ENCODE data around the gene PRPS2. TPM values are rescaled to one million over a fixed set of nuclear protein-coding genes. Genes with fewer than 3 reads are reported as not detected.
A peak's percentile ranks its signal among the peaks of the same experiment; 100 is the strongest.

Gene PRPS2
- total RNA-seq, 6 experiments from 2014 or later, result 22.2 to 36.9 (median 30.3) TPM

DNA sequence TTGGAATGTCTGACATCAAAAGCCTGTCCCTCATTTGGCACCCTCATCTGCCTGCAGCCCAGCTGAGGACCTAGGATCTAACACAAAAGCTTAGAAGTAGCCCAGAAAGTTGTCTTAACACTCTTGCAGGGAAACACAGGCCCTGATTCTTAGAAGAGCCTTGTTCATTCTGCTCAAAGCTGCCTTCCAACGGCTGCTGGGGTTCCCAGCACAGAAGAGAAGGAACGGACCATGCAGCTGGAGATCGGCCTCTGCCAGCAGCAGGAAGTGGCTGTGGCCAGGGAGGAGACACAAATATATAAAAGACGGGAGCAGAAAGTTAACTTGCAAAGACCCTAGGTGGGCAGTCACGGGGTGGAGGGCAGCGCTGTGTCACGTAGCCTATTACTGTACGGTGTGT, 20.4 kb downstream of the PRPS2 start:
- no peaks in the 10 kb centered on the region; the same call in 1 of the 2 replicates for H3K36me3 Mint-ChIP-seq (ENCODE audit: low read depth)
- H3K27ac Mint-ChIP-seq, result no peak overlapping the region
- DNase-seq, result no peak
- no peaks in the 10 kb centered on the region for H3K27me3 Mint-ChIP-seq (ENCODE audit: insufficient read depth)
- TF ChIP-seq, protein P1, sequence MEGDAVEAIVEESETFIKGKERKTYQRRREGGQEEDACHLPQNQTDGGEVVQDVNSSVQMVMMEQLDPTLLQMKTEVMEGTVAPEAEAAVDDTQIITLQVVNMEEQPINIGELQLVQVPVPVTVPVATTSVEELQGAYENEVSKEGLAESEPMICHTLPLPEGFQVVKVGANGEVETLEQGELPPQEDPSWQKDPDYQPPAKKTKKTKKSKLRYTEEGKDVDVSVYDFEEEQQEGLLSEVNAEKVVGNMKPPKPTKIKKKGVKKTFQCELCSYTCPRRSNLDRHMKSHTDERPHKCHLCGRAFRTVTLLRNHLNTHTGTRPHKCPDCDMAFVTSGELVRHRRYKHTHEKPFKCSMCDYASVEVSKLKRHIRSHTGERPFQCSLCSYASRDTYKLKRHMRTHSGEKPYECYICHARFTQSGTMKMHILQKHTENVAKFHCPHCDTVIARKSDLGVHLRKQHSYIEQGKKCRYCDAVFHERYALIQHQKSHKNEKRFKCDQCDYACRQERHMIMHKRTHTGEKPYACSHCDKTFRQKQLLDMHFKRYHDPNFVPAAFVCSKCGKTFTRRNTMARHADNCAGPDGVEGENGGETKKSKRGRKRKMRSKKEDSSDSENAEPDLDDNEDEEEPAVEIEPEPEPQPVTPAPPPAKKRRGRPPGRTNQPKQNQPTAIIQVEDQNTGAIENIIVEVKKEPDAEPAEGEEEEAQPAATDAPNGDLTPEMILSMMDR (IDR thresholded peaks at IDR 0.05), result no peak
- H3K4me1 Mint-ChIP-seq (ENCODE audit: low read depth), result no peaks in the 10 kb centered on the region
- no peaks in the 10 kb centered on the region for H3K9me3 Mint-ChIP-seq
- no peak overlapping the region for H3K4me3 Mint-ChIP-seq

DNA sequence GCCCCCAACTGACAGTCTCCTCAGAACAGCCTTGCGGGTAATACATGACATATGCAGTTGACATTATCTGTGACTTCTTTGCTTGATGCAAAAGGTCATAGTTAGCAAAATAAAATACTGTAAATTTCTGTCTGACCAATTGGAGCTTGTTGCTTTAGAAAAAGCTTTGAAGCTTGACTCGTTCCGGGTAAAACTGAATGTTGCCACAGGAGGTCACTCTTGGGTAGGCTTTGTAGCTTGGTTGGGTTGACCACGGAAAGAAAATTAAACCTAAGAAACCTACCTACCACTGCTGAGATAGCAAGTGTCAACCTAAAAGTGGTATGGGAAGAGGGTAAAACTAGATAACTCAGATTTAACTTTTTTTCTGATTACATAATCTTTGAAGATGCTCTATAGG, 23.2 kb downstream of the PRPS2 start:
- Mint-ChIP-seq H3K9me3 (no peaks in the 10 kb centered on the region), H3K36me3 (ENCODE audit: low read depth) (peaks cover 4% of the 10 kb centered on the region; the same call in 1 of the 2 replicates), H3K4me3 (no peak overlapping the region), H3K27me3 (ENCODE audit: insufficient read depth) (no peaks in the 10 kb centered on the region), H3K4me1 (ENCODE audit: low read depth) (peaks cover 4% of the 10 kb centered on the region; the same call in 1 of the 2 replicates), H3K27ac (no peak overlapping the region)
- TF ChIP-seq, protein P1 (IDR thresholded peaks at IDR 0.05), result peak; percentile 73
- peak; percentile 47 for DNase-seq

DNA sequence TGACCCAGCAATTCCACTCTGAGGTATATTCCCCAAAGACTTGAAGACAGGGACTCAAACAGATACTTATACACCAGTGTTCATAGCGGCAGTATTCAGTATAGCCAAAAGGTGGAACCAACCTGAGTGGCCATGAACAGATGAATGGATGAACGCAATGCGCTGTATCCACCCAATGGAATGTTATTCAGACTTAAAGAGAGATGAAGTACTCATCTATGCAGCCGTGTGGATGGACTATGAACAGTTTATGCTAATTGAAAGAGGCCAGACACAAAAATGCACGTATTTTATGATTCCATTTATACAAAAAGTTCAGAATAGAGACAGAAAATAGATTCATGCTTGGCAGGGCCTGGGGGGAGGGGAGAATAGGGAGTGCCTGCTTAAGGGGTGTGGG, 26.3 kb downstream of the PRPS2 start:
- Mint-ChIP-seq H3K4me1 (ENCODE audit: low read depth) (peaks cover 5% of the 10 kb centered on the region; the same call in 1 of the 2 replicates), H3K9me3 (no peaks in the 10 kb centered on the region), H3K4me3 (no peak overlapping the region), H3K27me3 (ENCODE audit: insufficient read depth) (no peaks in the 10 kb centered on the region; the same call in 1 of the 2 replicates), H3K27ac (no peak overlapping the region), H3K36me3 (ENCODE audit: low read depth) (peaks cover 6% of the 10 kb centered on the region; the same call in 1 of the 2 replicates)
- TF ChIP-seq, protein P1 (IDR thresholded peaks at IDR 0.05), result no peak
- DNase-seq, result no peak

DNA sequence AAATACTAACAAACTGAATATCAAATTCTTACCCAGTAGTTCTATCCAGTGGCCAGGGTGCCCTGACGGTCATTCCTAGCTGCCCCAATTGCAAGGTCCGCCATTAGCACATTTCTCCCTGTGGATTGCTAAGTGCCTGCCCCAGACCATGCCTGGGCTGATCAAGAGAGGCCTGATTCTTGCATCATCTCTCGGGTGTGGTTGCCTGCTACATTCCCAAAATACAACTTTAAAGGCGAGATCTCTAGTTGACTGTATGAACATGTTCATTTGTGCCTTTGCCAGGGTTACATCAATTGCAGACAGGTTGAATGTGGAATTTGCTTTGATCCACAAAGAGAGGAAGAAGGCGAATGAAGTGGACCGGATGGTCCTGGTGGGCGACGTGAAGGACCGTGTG, 28.0 kb downstream of the PRPS2 start:
- no peaks in the 10 kb centered on the region; the same call in 1 of the 2 replicates for H3K27me3 Mint-ChIP-seq (ENCODE audit: insufficient read depth)
- TF ChIP-seq, protein P1 (IDR thresholded peaks at IDR 0.05), result no peak
- H3K4me3 Mint-ChIP-seq, result no peak overlapping the region
- DNase-seq, result no peak
- H3K4me1 Mint-ChIP-seq (ENCODE audit: low read depth), result peaks cover 5% of the 10 kb centered on the region; the same call in 1 of the 2 replicates
- H3K36me3 Mint-ChIP-seq (ENCODE audit: low read depth), result peaks cover 6% of the 10 kb centered on the region; the same call in 1 of the 2 replicates
- H3K27ac Mint-ChIP-seq, result peak overlapping the region; percentile 49; the same call in 1 of the 2 replicates
- H3K9me3 Mint-ChIP-seq, result no peaks in the 10 kb centered on the region

DNA sequence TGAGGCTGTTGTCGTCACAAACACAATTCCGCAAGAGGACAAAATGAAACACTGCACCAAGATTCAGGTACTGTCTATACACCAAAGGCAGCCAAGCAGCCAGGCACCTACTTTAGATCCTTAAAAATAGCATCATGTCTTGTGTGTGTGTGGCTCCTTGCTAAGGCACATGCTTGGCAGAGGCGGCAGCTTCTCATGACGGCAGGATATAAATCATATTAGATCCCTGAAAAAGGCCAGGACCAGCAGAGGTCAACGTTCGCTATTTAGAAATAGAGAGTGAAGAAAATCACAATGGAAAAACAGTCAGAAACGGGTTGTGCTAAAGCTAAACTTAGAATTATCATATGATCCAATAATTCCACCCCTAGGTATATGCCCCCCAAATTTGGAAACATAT, 29.5 kb downstream of the PRPS2 start:
- no peaks in the 10 kb centered on the region; the same call in 1 of the 2 replicates for H3K27me3 Mint-ChIP-seq (ENCODE audit: insufficient read depth)
- DNase-seq, result no peak
- no peaks in the 10 kb centered on the region for H3K9me3 Mint-ChIP-seq
- H3K27ac Mint-ChIP-seq, result no peak overlapping the region
- TF ChIP-seq, protein P1 (IDR thresholded peaks at IDR 0.05), result no peak
- no peak overlapping the region for H3K4me3 Mint-ChIP-seq
- peaks cover 11% of the 10 kb centered on the region for H3K36me3 Mint-ChIP-seq (ENCODE audit: low read depth)
- peaks cover 18% of the 10 kb centered on the region for H3K4me1 Mint-ChIP-seq (ENCODE audit: low read depth)

All from HFFc6 (cell line).